Colon (tissue), 2 donors: ENCODE results near the gene LGI4.
"Not testable (repeated sequence)": the region's sequence is repeated elsewhere in the genome, so short reads cannot be mapped to it uniquely, and the experiment has no call there.

Source experiments
- FAIRE-seq: peaks from 2 replicates; lab custom pipeline; 2012; peaks lifted over from hg19 to GRCh38; lab: Jason Lieb, UNC
- donor health status: control.
- donor health status: control.

LGI4 gene

DNA sequence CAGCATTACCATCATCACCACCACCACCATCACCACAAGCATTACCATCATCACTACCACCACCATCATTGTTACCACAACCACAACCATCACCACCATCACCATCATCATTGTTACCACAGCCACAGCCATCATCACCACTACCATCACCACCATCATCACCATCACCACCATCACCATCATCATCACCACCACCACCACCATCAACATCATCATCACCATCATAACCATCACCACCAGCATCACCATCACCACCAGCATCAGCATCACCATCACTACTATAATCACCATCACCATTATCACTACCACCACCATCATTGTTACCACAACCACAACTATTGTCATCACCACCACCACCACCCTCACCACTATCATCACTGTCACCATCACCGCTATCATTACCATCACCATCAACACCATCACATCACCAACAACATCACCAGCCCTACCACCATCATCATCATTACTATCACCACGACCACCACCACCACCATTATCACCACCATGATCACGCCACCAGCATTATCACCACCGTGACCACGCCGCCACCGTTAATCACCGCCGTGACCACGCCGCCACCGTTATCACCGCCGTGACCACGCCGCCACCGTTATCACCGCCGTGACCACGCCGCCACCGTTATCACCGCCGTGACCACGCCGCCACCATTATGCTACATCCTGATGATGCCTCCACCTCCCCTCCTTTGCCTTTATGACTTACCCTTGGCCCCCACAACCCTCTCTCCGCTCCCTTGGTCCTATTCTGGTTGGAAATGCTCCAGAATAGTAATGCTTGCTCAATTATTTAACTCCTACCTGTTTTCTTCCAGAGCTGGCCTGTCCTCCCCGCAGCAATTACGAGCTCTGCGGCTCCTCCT is 29.2 kb downstream of the LGI4 start:
- FAIRE-seq = no peak

GRCh38 chr19:35105047-35105410 is 29.8 kb downstream of the LGI4 start:
- no peak for FAIRE-seq

GRCh38 chr19:35104361-35104760 is 30.5 kb downstream of the LGI4 start:
- FAIRE-seq = no peak

DNA sequence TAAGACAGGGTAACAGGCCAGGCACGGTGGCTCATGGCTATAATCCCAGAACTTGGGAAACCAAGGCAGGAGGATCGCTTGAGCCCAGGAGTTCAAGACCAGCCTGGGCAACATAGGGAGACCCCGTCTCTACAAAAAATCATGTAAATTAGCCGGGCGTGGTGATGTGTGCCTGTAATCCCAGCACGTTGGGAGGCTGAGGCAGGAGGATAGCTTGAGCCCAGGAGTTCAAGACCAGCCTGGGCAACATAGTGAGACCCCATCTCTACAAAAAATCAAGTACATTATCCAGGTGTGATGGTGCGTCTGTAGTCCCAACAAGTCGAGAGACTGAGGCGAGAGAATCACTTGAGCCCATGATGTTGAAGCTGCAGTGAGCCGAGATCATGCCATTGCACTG is 31.2 kb downstream of the LGI4 start:
- FAIRE-seq = not testable (repeated sequence)

DNA sequence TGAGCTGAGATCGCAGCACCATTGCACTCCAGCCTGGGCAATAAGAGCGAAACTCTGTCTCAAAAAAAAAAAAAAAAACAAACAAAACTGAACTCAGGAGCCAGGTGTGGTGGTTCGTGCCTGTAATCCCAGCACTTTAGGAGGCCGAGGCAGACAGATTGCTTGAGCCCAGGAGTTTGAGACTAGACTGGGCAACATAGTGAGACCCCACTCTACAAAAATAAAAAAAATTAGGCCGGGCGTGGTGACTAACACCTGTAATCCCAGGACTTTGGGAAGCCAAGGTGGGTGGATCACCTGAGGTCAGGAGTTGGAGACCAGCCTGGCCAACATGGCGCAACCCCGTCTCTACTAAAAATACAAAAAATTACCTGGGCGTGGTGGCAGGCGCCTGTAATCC is 32.9 kb downstream of the LGI4 start:
- not testable (repeated sequence) for FAIRE-seq

DNA sequence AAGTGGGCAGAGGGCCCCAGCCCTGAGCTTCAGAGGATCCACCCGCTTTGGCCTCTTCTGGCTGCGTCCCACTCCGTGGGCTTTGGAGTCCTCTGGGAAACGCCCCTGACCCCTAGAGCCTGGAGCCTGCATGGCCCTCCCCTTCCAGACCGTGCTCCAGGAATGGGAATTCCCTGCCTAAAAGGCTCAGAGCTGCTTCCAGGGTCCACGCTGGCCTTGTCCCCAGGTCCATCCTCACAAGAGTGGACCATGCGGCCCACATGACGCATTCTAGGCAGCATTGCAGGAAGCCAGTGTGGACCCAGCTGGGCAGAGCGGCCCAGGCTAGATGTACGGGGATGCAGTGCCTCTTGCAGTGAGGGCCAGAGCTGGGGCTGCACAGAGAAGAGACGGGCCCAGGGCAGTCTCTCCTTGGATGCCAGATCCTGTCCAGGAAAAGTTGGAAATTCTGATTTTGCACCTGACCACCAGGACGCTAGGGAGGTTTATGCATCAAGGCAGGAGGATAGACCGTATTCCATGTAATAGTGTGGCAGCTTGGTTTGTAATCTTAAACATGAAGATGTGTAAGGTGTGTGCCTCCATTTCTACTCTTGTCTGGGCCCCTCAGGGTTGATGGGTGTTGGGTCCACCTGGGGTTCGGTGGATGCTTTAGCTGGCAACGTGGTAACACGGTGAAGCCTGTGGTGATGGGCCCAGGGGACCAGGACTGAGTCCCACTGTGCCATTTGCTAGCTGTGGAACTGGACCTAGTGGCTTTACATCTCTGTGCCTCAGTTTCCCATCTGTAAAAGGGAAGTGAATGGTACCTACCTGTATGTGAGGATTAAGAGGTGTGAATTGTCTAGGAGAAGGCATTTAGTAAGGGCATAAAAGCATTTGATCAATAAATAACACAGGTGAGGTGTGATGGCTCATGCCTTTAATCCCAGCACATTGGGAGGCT is 34.0 kb downstream of the LGI4 start:
- no peak for FAIRE-seq

- no peak for FAIRE-seq
Observed at GRCh38 chr19:35099897-35100275, 35.0 kb downstream of the LGI4 start.

DNA sequence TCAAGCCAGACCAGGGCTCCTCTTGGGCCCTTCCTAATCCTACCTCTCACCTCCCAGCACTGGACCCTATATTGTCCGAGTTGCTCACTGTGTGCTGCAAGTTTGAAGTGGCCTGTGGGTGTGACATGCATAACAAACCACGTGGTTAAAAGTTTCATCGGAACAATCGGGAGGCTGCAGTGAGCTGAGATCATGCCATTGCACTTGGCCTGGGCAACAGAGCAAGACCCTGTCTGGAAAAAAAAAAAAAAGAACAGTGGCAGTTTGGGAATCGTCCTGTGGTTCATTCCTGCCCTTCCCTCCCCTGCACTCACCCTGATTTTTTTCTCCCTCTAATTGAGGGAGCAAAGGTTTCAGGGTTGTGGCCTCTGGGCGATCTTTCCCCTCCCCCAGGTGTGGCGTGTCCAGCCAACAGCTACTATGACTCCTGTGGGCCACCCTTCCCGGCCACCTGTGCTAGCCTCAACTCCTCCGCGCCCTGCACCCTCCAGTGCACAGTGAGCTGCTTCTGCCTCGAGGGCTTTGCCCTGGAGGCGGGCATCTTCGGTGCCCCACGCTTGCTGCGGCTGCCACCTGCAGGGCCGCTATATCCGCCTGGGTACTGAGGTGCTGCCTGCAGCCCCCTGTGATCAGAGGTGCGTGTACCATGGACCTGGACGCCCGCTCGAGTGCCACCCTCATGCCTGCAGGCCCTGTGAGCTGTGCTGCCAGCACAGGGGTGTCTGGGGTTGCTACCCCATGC is 35.5 kb downstream of the LGI4 start:
- no peak for FAIRE-seq

GRCh38 chr19:35098413-35099049 is 36.3 kb downstream of the LGI4 start:
- FAIRE-seq = no peak

DNA sequence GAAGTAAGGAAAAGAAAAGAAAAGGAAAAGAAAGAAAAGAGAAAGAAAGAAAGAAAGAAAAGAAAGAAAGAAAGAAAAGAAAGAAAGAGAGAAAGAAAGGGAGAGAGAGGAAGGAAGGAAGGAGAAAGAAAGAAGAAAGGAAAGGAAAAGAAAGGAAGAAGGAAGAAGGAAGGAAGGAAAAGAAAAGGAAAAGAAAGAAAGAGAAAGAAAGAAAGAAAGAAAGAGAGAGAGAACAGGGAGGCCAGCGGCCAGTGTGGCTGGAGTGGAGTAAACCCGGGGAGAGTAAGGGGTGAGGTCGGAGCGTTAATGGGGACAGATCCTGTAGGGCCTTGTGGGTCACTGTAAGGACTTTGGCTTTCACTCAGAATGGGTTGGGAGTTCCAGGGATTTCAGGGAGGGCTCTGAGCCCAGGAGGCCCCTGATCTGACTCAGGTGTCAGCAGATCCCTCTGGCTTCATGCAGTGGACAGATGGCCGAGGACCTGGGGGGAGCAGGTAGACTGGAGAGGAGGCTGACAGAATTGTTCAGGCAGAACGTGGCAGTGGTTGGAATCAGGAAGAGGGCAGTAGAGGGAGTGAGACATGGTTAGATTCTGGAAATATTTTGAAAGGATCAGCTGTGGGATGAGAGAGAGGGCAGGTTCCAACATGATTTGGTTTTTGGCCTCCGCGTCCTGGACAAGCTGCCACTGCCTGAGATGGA is 39.0 kb downstream of the LGI4 start:
- FAIRE-seq = no peak

DNA sequence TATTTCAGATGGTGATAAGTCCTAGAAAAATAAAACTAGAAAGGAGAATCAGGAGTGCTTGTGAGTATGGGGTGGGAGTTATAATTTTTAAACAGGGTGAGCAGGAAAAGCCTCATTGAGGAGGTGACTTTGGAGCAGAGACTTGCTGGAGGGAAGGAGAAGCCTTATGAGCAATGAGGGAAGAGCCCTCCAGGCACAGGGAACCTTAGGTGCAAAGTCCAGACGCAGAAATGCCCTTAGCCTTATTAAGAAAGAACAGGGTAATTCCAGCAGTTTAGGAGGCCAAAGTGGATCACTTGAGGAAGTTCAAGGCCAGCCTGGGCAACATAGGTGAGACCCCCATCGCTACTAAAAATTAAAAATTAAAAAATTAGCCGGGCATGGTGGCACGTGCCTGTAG is 40.2 kb downstream of the LGI4 start:
- FAIRE-seq = no peak

DNA sequence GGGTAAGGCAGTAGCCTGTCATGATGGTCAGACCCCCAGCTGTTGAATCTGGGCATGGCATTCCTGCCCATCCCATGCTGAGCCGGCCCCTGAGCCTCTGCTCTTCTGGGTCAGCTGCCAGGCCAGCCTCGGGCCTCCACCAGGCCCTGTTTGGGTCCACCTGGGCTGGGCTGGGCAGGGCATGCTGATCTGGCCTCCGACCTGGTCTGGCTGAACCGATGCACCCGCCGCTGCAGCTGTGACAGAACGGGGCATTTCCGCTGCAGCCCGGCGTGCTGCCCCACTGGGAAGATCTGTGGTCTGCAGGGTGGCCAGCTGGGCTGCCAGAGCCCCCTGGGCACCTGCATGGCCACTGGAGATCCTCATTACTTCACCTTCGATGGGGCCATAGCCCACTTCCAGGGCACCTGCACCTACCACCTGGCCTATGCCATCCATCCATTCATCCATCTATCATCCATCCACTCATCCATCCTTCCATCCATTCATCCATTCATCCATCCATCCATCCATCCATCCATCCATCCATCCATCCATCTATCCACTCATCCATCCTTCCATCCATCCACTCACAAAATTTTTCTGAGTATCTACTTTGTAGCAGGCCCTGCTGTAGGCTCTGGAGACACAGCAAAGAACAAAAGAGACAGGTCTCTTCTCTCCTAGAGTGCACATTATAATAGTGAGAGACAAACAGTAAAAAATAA is 40.8 kb downstream of the LGI4 start:
- no peak for FAIRE-seq

GRCh38 chr19:35093430-35093829 is 41.4 kb downstream of the LGI4 start:
- no peak for FAIRE-seq

DNA sequence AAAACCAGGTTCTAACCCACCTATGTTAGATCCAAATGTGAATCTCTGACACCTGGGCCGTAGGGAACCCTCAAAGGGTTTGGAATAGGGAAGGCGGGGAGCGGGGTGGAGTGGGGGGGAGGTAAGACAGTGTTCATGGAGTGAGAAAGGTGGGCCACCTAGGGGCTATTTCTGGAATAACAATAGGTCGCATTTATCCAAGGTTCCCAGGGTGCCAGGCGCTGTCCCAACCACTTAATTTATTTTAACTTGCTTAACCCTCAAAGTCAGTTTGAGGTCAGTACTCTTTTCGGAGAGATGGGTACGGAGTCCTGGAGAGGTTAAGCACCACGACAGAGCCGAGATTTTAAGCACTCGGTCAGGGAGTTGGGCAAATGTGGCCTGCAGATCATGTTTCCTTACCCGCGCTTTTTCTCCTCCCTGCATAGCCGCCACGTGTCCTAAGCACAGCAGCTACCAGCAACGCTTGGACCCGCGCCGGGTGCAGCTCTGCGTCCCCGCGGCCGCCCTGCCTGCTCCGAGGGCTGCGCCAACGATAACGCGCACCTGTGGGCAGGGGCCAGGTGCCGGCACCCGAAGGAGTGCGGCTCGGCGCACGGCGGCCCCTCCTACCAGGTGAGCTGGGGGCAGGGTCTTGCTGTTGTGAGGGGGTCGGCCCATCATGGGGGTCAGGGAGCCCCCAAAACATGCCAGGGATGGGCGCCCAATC is 44.2 kb downstream of the LGI4 start:
- no peak for FAIRE-seq

- no peak for FAIRE-seq
Observed at GRCh38 chr19:35090160-35090505, 44.7 kb downstream of the LGI4 start.

- no peak for FAIRE-seq
Observed at GRCh38 chr19:35089554-35089953, 45.3 kb downstream of the LGI4 start.

DNA sequence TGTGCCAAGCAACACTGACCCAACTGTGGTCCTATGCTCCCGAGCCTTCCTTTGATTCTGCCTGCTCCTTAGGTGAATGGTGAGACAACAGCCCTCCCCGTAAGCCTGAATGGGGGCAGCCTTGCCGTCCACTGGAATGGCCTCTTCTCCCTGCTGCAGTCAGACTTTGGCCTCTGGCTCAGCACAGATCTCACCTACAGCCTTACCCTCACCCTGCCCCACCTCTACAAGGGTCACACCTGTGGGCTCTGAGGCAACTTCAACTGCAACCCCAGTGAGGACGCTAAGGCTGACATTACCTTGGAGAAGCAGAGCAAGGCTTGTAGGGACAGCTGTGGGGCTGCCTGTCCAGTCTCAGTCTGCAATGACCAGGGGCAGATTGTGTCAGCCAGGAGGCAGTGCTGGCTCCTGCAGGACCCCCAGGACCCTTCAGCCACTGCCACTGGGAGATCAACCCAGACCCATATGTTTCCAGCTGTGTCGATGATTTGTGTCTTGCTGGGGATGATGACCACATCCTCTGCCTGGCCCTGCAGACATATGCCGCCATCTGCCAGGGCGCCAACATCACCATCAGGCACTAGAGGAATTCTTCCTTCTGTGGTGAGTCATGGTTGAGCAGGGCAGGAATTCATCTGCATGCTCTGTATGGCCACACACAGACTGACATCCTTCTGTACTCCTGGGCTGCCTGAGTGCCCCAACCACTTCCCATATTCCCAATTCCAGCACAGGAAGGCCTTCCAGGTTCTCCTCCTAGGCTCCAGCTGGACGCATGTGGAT is 46.5 kb downstream of the LGI4 start:
- FAIRE-seq = no peak

- no peak for FAIRE-seq
Observed at GRCh38 chr19:35087393-35087792, 47.5 kb downstream of the LGI4 start.

DNA sequence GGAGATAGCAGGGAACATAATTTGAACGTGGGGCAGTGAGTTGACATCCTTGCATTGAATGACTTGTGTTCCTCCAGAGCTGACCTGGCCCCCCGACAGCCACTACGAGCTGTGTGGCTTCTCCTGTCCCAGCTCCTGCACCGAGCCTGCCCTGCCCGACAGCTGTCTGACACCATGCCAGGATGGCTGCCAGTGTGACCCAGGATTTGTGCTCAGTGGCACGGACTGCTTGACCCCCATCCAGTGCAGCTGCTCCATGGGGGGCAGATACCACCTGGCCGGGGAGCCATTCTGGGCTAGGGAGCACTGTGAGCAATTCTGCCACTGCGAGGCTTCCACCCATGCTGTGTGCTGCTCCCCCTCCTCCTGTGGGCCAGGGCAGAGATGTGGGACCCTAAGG is 48.4 kb downstream of the LGI4 start:
- no peak for FAIRE-seq
